ENCODE data around the gene TRIM67. TPM values are rescaled to one million over a fixed set of nuclear protein-coding genes. Genes with fewer than 3 reads are reported as not detected.

The TRIM67 gene
- total and polyA plus RNA-seq, 4 donors, result under 0.01 to 0.09 TPM; not detected in 2

DNA sequence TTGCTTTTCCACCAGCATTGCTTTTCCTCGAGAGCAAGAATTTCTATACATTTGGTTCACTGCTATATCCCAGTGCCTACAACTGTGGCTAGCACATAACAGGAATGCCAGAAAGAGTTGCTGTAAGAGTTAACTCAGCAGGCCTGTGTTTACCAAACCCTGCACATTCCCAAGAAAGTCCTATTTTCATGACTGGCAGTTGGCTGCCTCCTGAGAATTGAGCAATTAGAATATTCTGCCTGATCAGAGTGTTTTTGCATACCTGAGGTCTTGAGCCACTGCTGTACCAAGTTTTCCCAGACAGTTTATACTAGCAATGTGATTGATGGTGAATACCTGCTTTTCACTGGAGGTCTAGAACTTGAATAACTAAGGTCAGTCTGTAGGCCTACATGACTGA, 76.4 kb downstream of the TRIM67 start:
- no peak for DNase-seq
- Histone ChIP-seq H3K36me3 (ENCODE audit: control insufficient read depth in 4 of 4, insufficient read depth in 4 of 4, low read length in 4 of 4) (peaks cover 6 to 11% (median 7%) of the 10 kb centered on the region in 4 donors), H3K27me3 (ENCODE audit: control insufficient read depth in 3 of 3, insufficient read depth in 3 of 3, low read length in 2 of 3) (no peaks in the 10 kb centered on the region), H3K27ac (ENCODE audit: low read depth in 1 of 2, low read length in 1 of 2) (no peak overlapping the region), H3K9ac (ENCODE audit: insufficient read depth in 1 of 2, low read length in 2 of 2) (no peak overlapping the region), H3K4me1 (ENCODE audit: control insufficient read depth in 5 of 5, insufficient read depth in 5 of 5, low read length in 5 of 5) (peaks cover 2 to 20% (median 16%) of the 10 kb centered on the region in 5 donors), H3K4me3 (no peak overlapping the region), H3K9me3 (ENCODE audit: control insufficient read depth in 4 of 4, insufficient read depth in 3 of 4, low read length in 3 of 4) (no peaks in the 10 kb centered on the region)
- no peak for ATAC-seq (ENCODE audit: insufficient read depth, low FRiP score)
- TF ChIP-seq, protein P1, sequence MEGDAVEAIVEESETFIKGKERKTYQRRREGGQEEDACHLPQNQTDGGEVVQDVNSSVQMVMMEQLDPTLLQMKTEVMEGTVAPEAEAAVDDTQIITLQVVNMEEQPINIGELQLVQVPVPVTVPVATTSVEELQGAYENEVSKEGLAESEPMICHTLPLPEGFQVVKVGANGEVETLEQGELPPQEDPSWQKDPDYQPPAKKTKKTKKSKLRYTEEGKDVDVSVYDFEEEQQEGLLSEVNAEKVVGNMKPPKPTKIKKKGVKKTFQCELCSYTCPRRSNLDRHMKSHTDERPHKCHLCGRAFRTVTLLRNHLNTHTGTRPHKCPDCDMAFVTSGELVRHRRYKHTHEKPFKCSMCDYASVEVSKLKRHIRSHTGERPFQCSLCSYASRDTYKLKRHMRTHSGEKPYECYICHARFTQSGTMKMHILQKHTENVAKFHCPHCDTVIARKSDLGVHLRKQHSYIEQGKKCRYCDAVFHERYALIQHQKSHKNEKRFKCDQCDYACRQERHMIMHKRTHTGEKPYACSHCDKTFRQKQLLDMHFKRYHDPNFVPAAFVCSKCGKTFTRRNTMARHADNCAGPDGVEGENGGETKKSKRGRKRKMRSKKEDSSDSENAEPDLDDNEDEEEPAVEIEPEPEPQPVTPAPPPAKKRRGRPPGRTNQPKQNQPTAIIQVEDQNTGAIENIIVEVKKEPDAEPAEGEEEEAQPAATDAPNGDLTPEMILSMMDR (IDR thresholded peaks at IDR 0.05; ENCODE audit: control extremely low read depth, extremely low read depth), result no peak
- 100% methylated on average over 1 of the region's 1 CpG for WGBS, 2 donors

DNA sequence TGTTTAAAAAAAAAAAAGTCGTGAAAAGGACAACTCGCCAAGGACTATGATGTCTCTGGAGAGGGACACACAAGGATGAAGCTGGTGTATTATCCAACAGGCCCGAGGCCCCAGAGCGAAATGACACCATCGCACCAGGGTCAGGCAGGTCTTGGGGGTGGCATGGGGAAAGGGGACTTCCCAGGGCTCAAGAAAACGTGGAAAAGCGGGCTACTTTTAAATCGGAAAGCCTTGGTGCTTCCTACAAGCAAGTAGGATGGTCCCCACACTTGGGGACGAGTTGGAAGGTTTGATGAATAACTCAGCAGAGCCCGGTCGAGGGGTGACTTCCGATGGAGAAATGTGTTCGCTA, 78.6 kb downstream of the TRIM67 start:
- H3K9me3 ChIP-seq (ENCODE audit: control insufficient read depth in 4 of 4, insufficient read depth in 3 of 4, low read length in 3 of 4), result no peaks in the 10 kb centered on the region
- peak overlapping the region; percentile 83 for H3K4me3 ChIP-seq
- H3K9ac ChIP-seq (ENCODE audit: insufficient read depth in 1 of 2, low read length in 2 of 2), result peak overlapping the region; percentile 42 to 86
- no peak for DNase-seq
- TF ChIP-seq, protein P1 (IDR thresholded peaks at IDR 0.05; ENCODE audit: control extremely low read depth, extremely low read depth), result no peak
- H3K27me3 ChIP-seq (ENCODE audit: control insufficient read depth in 3 of 3, insufficient read depth in 3 of 3, low read length in 2 of 3), result no peaks in the 10 kb centered on the region
- 2% methylated on average over 13 of the region's 13 CpGs for WGBS, 2 donors
- ATAC-seq (ENCODE audit: insufficient read depth, low FRiP score), result no peak
- peaks cover 6 to 11% (median 7%) of the 10 kb centered on the region in 4 donors for H3K36me3 ChIP-seq (ENCODE audit: control insufficient read depth in 4 of 4, insufficient read depth in 4 of 4, low read length in 4 of 4)
- peaks cover 3 to 20% (median 19%) of the 10 kb centered on the region in 5 donors for H3K4me1 ChIP-seq (ENCODE audit: control insufficient read depth in 5 of 5, insufficient read depth in 5 of 5, low read length in 5 of 5)
- peak overlapping the region; percentile 74 to 87 for H3K27ac ChIP-seq (ENCODE audit: low read depth in 1 of 2, low read length in 1 of 2)

DNA sequence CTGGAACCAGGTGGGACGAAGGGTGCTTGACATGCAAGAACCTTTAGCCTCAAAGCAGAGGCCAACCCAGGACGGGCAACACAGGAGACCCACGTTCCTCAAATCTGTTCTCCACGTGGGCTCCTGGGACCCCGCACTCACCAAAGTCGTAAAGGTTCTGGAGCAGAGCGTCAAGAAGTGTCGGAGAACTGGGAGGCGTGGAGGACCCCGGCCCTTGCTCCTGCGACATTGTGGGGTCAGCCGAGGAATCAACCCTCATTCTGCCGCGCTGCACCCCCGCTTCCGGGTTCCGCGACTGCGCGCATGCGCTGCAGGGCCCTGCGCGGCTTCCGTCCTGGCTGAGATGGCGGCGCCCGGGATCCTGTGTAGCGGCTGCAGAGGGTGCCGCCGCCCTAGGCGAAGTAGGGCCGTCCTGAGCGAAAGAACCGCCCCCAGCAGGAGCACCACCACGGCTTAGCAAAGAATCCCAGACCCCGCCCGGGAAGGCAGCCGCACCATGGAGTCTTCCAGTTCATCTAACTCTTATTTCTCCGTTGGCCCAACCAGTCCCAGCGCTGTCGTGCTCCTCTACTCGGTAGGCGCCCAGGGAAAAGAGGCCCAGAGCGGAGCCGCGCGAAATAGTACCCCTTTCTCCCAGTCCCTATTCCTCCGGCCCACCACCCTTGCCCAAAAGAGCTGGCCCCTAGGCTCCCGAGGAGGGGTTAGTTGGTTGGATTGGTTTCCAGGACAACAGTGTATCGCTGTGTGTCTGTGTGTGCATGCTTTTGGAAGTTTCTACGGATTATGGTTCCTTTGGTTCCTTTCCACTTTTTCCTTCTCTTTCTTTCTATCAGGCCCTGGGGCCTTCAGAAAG, 79.3 kb downstream of the TRIM67 start, which contains the start of gene GNPAT:
TSS of gene GNPAT (plus strand) at position 330 of the 853 bp plus-strand sequence. CDS start at position 497, 167 bp downstream.
- Histone ChIP-seq H3K4me1 (ENCODE audit: control insufficient read depth in 5 of 5, insufficient read depth in 5 of 5, low read length in 5 of 5) (peaks cover 3 to 20% (median 19%) of the 10 kb centered on the region in 5 donors), H3K9me3 (ENCODE audit: control insufficient read depth in 4 of 4, insufficient read depth in 3 of 4, low read length in 3 of 4) (no peaks in the 10 kb centered on the region), H3K9ac (ENCODE audit: insufficient read depth in 1 of 2, low read length in 2 of 2) (peak within 1 kb of the TSS; percentile 86 to 91), H3K27me3 (ENCODE audit: control insufficient read depth in 3 of 3, insufficient read depth in 3 of 3, low read length in 2 of 3) (no peaks in the 10 kb centered on the region), H3K36me3 (ENCODE audit: control insufficient read depth in 4 of 4, insufficient read depth in 4 of 4, low read length in 4 of 4) (peaks cover 6 to 8% (median 7%) of the 10 kb centered on the region in 4 donors), H3K27ac (ENCODE audit: low read depth in 1 of 2, low read length in 1 of 2) (peak within 1 kb of the TSS; percentile 74 to 87), H3K4me3 (peak within 1 kb of the TSS; percentile 83)
- ATAC-seq (ENCODE audit: insufficient read depth, low FRiP score), result peak; percentile 93
- TF ChIP-seq, protein P1 (IDR thresholded peaks at IDR 0.05; ENCODE audit: control extremely low read depth, extremely low read depth), result no peak
- peak; percentile 90 to 93 (median 91) for DNase-seq
- 0 to 1% methylated on average over 51 of the region's 51 CpGs for WGBS, 2 donors

All from lung (tissue), 12 donors.